Measurements from ENCODE around the gene MAP2K5. TPM values are rescaled to one million over a fixed set of nuclear protein-coding genes. Genes with fewer than 3 reads are reported as not detected.

MAP2K5 gene
- total and polyA plus RNA-seq, 9 of the 15 experiments (the other 6 are each of a cell fraction or from before 2014, with no cell fraction given) = 0.41 to 16.5 (median 7.5) TPM

DNA sequence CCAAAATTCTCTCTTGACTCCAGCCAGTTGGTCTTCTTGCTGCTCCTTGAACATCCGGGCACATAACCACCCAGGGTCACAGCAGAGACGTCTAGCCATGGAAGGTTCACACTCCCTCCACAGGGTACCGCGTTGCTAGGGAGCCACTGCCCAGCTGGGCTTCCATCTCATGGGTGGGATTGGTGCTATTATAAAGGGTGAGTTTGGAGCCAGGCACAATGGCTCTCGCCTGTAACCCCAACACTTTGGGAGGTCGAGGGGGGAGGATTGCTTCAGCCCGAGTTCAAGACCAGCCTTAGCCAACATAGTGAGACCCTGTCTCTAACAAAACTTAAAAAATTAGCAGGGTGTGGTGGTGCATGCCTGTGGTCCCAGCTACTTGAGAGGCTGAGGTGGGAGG, 265.3 kb downstream of the MAP2K5 start (continued):
- TF ChIP-seq, protein P1, sequence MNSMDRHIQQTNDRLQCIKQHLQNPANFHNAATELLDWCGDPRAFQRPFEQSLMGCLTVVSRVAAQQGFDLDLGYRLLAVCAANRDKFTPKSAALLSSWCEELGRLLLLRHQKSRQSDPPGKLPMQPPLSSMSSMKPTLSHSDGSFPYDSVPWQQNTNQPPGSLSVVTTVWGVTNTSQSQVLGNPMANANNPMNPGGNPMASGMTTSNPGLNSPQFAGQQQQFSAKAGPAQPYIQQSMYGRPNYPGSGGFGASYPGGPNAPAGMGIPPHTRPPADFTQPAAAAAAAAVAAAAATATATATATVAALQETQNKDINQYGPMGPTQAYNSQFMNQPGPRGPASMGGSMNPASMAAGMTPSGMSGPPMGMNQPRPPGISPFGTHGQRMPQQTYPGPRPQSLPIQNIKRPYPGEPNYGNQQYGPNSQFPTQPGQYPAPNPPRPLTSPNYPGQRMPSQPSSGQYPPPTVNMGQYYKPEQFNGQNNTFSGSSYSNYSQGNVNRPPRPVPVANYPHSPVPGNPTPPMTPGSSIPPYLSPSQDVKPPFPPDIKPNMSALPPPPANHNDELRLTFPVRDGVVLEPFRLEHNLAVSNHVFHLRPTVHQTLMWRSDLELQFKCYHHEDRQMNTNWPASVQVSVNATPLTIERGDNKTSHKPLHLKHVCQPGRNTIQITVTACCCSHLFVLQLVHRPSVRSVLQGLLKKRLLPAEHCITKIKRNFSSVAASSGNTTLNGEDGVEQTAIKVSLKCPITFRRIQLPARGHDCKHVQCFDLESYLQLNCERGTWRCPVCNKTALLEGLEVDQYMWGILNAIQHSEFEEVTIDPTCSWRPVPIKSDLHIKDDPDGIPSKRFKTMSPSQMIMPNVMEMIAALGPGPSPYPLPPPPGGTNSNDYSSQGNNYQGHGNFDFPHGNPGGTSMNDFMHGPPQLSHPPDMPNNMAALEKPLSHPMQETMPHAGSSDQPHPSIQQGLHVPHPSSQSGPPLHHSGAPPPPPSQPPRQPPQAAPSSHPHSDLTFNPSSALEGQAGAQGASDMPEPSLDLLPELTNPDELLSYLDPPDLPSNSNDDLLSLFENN (IDR thresholded peaks at IDR 0.05; ENCODE audit: low read depth in 2 of 2, low read length in 2 of 2) = no peak
- TF ChIP-seq NFXL1 (CRISPR knock-in tag; IDR thresholded peaks at IDR 0.05) (no peak), ZNF274 (IDR thresholded peaks at IDR 0.05; ENCODE audit: borderline replicate concordance, low read depth, low read length) (no peak)

DNA sequence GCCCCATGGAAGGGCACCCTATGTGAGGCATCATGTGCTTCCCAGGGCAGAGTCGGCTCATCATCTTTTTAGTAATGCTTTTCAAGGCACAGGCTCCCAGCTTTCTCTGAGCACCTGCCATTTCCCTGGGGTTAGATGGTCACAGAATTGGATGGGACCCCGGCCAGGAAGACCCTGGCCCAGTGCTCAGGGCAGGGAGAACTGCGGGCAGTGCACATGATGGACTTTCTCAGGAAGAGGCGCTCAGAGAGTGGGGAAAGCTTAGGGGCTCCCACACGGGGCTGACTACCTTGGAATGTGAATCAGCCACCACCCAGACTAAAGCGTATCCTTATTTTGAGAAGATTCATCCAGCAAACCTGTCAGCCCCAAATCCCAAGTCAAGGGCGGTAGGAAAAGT, 266.3 kb downstream of the MAP2K5 start:
- Histone ChIP-seq H4K20me1 (replicated peaks; ENCODE audit: control insufficient read depth, insufficient read depth, low read length) (peaks cover 12% of the 10 kb centered on the region; the same call in 1 of the 2 replicates), H3K9ac (ENCODE audit: insufficient read depth in 1 of 2, low read depth in 2 of 2, low read length in 2 of 2) (no peak overlapping the region), H3K36me3 (ENCODE audit: control insufficient read depth, insufficient read depth, low read length) (no peaks in the 10 kb centered on the region), H3K4me3 (no peak overlapping the region), H3K4me1 (replicated peaks in 1 of 2; ENCODE audit: control insufficient read depth in 2 of 2, insufficient read depth in 2 of 2, low read length in 2 of 2) (peaks cover 7 to 28% of the 10 kb centered on the region in 2 experiments), H3K9me1 (ENCODE audit: control insufficient read depth, insufficient read depth, low read length) (peaks cover 11% of the 10 kb centered on the region), H3K27ac (ENCODE audit: extremely low read depth, low read depth, low read length) (no peak overlapping the region), H3K4me2 (ENCODE audit: insufficient read depth, low read length) (no peak overlapping the region), H3K79me2 (ENCODE audit: control insufficient read depth, insufficient read depth, low read length) (no peaks in the 10 kb centered on the region), H3K9me3 (replicated peaks; ENCODE audit: control insufficient read depth, insufficient read depth, low read depth, low read length) (no peaks in the 10 kb centered on the region), H2AFZ (ENCODE audit: low read depth, low read length) (no peak overlapping the region), H3K27me3 (ENCODE audit: control insufficient read depth in 2 of 2, insufficient read depth in 2 of 2, low read length in 2 of 2) (peaks cover 3 to 16% of the 10 kb centered on the region in 2 experiments; a peak in 2 of 5 replicates)
- POLR2A ChIA-PET = no interaction called here
- BruUV-seq (replicated peaks) = no TSS peak
- TF ChIP-seq ZNF121 (CRISPR knock-in tag; conservative IDR thresholded peaks at IDR 0.05) = no peak
- TF ChIP-seq RNF219 (CRISPR knock-in tag; IDR thresholded peaks at IDR 0.05) = no peak
- no peak for TF ChIP-seq KLF1 (tag; IDR thresholded peaks at IDR 0.05)
- TF ChIP-seq HLTF (IDR thresholded peaks at IDR 0.05) = no peak
- no peak for TF ChIP-seq NELFE (IDR thresholded peaks at IDR 0.05; ENCODE audit: insufficient read depth, insufficient read length)
- TF ChIP-seq L3MBTL2 (IDR thresholded peaks at IDR 0.05) = no peak
- TF ChIP-seq, protein P2, sequence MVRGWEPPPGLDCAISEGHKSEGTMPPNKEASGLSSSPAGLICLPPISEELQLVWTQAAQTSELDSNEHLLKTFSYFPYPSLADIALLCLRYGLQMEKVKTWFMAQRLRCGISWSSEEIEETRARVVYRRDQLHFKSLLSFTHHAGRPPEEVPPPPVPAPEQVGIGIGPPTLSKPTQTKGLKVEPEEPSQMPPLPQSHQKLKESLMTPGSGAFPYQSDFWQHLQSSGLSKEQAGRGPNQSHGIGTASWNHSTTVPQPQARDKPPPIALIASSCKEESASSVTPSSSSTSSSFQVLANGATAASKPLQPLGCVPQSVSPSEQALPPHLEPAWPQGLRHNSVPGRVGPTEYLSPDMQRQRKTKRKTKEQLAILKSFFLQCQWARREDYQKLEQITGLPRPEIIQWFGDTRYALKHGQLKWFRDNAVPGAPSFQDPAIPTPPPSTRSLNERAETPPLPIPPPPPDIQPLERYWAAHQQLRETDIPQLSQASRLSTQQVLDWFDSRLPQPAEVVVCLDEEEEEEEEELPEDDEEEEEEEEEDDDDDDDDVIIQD (CRISPR knock-in tag; IDR thresholded peaks at IDR 0.05) = no peak
- no peak for TF ChIP-seq SMARCE1 (IDR thresholded peaks at IDR 0.05)
- no peak for TF ChIP-seq LEF1 (IDR thresholded peaks at IDR 0.05)
- no peak for TF ChIP-seq ZC3H11A (IDR thresholded peaks at IDR 0.05; ENCODE audit: low read depth, low read length)
- no peak for TF ChIP-seq TAF15 (IDR thresholded peaks at IDR 0.05; ENCODE audit: low read depth, low read length)
- no peak for TF ChIP-seq CBFB (CRISPR knock-in tag; IDR thresholded peaks at IDR 0.05)
- no peak for TF ChIP-seq BRD4 (IDR thresholded peaks at IDR 0.05)
- CTCF ChIA-PET (ENCODE audit: low intra/inter-chr PET ratio) = no interaction called here
- DNase-seq (ENCODE audit: extremely low read depth in 1 of 4, low spot score in 3 of 4) = no peak
- WGBS (ENCODE audit: insufficient coverage, low coverage, missing lambda C conversion rate) = 55% methylated on average over 7 of the region's 7 CpGs
- in situ Hi-C loops (cut with MboI) = no loop called here
- no peak for FAIRE-seq
- intact Hi-C loops (cut with micrococcal nuclease) = no loop called here
- no peak for ATAC-seq
